Measurements from ENCODE around the gene LRRC75A.
"Not testable (repeated sequence)": the region's sequence is repeated elsewhere in the genome, so short reads cannot be mapped to it uniquely, and the experiment has no call there.

Gene LRRC75A

DNA sequence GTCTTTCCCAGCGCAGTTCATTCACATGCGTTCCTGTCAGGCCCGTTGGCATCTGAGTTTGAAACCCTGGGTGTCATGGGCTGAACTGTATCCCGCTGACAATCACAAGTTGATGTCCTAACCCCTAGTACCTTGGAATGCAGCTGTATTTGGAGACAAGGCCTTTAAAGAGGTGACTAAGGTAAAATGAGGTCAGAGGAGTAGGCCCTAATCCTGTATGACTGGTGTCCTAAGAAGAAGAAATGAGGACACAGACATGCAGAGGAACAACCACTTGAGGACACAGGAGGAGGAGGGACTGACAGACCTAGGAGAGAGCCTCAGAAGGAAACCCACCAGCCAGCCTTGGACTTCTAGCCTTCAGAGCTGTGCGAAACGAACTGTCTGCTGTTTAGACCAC lies 43.5 kb downstream of the LRRC75A start:
- Histone ChIP-seq H3K4me1 (ENCODE audit: insufficient read depth, low read length) (no peaks in the 10 kb centered on the region), H3K36me3 (ENCODE audit: insufficient read depth, low read length) (peaks cover 40% of the 10 kb centered on the region), H3K4me3 (ENCODE audit: low read length) (no peak overlapping the region), H3K9me3 (ENCODE audit: low read length) (no peaks in the 10 kb centered on the region), H3K27me3 (ENCODE audit: insufficient read depth, low read length) (no peaks in the 10 kb centered on the region), H2AFZ (ENCODE audit: low read depth, low read length) (no peak overlapping the region)

DNA sequence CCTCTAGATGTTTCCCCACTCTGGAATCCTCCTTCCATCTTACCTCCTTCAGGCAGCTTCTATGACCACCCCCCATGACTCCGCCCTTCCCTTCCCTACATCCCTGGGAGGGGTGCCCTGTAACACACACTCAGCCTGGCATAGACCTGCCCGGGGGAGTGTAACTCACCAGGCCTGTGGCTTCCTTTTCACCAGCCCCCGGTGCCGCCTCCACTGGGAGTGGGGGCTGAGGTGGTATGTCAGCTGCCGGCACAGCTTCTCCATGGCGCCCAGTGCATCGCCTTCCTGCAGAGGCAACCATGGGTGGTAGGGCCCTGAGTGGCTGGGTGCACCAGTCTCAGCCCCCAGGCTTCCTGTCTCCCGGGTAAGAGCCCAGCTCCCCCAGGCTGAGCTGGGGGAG lies 44.3 kb downstream of the LRRC75A start:
- no peaks in the 10 kb centered on the region for H3K4me1 ChIP-seq (ENCODE audit: insufficient read depth, low read length)
- no peaks in the 10 kb centered on the region for H3K27me3 ChIP-seq (ENCODE audit: insufficient read depth, low read length)
- no peak overlapping the region for H3K4me3 ChIP-seq (ENCODE audit: low read length)
- no peak overlapping the region for H2AFZ ChIP-seq (ENCODE audit: low read depth, low read length)
- no peaks in the 10 kb centered on the region for H3K9me3 ChIP-seq (ENCODE audit: low read length)
- H3K36me3 ChIP-seq (ENCODE audit: insufficient read depth, low read length) = peaks cover 48% of the 10 kb centered on the region

GRCh38 chr17:16446338-16446983 lies 45.5 kb downstream of the LRRC75A start:
- Histone ChIP-seq H3K27me3 (ENCODE audit: insufficient read depth, low read length) (no peaks in the 10 kb centered on the region), H3K4me3 (ENCODE audit: low read length) (no peak overlapping the region), H3K4me1 (ENCODE audit: insufficient read depth, low read length) (peaks cover 3% of the 10 kb centered on the region), H3K9me3 (ENCODE audit: low read length) (no peaks in the 10 kb centered on the region), H3K36me3 (ENCODE audit: insufficient read depth, low read length) (peaks cover 60% of the 10 kb centered on the region), H2AFZ (ENCODE audit: low read depth, low read length) (no peak overlapping the region)

- peaks cover 75% of the 10 kb centered on the region for H3K36me3 ChIP-seq (ENCODE audit: insufficient read depth, low read length)
These were observed 47.6 kb downstream of the LRRC75A start for GRCh38 chr17:16444258-16444886.

DNA sequence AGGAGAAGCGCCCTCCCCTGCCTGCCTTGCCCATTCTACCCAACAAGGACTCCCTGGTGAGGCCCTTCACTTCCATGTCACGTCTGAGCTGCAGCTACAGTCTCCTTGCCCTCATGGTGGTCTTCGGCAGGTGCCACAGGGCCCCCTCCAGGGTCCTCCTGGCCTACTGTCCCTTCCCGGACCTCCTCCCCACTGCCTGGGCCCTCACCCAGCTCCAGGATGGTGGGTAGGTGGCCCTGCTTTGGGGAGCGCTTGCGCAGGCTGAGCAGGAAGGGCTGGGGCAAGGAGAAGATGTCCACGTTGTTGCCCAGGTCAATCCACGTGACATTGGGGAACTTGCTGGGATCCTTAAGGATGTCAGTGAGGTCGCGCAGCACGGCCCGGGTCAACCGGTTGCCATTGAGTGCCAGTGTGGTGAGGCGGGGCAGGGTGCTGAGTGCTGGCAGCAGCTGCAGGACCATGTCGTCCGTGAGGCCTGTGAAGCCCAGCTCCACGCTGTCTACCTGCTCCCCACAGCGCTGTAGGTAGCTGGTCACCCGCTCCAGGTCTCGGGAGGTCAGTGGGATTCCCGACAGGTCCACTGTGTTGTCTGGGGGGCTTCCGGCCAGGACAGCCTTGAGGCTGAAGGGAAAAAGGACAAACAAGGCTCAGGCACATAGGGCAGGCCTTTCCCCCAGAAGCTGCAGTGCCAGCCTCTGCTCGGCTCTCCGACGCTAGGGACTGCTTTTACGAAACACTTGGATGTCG lies 48.3 kb downstream of the LRRC75A start:
- Histone ChIP-seq H3K27me3 (ENCODE audit: insufficient read depth, low read length) (no peaks in the 10 kb centered on the region), H3K4me3 (ENCODE audit: low read length) (no peak overlapping the region), H3K36me3 (ENCODE audit: insufficient read depth, low read length) (peaks cover 72% of the 10 kb centered on the region), H2AFZ (ENCODE audit: low read depth, low read length) (no peak overlapping the region), H3K4me1 (ENCODE audit: insufficient read depth, low read length) (peaks cover 18% of the 10 kb centered on the region), H3K9me3 (ENCODE audit: low read length) (no peaks in the 10 kb centered on the region)

More at GRCh38 chr17:16444258-16444886, 47.6 kb downstream of the LRRC75A start:
- no peaks in the 10 kb centered on the region for H3K27me3 ChIP-seq (ENCODE audit: insufficient read depth, low read length)
- H2AFZ ChIP-seq (ENCODE audit: low read depth, low read length) = no peak overlapping the region
- H3K4me3 ChIP-seq (ENCODE audit: low read length) = no peak overlapping the region
- no peaks in the 10 kb centered on the region for H3K9me3 ChIP-seq (ENCODE audit: low read length)
- peaks cover 18% of the 10 kb centered on the region for H3K4me1 ChIP-seq (ENCODE audit: insufficient read depth, low read length)

DNA sequence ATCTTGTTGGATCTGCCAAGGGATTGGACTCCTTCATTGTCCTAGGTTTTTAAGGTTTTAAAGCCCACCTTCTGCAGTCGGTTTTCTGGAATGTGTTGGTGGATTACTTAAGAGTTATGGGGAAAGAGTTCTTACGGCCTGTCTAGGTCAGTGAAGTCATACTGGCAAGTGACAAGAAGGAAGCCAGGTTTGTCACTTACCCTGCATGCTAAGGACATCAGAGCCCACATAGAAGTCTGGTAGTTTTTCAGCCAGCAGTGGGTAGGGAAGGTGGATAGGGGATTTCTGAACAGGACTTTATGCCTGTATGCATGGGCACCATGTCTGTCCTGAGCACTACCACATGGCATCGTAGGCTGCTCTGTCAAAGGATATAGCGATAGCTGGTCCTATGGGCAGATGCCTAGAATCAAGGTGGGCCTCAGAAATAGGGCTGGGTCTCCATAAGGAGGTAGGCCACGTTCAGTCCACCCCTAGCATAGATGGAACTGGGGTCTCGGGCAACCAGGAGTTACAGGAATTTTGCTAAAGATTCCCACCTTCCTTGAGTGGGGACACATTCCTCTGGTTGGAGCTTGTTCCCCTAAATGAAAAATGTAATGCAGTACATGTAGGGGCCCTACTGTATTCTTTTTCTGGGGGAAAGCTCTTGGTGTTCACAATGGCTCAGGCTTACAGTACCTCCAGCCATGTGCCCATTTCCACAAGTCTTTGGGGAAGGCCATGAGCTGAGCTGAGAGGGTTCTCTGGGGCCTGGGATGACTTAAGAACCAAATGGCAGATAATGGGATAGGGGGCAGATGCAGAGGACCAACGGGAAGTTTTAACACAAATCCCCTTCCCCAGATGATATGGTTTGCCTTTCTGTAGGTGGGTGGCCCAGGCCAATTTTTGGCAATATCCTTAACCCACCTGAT lies 49.1 kb downstream of the LRRC75A start:
- Histone ChIP-seq H3K9me3 (ENCODE audit: low read length) (no peaks in the 10 kb centered on the region), H3K27me3 (ENCODE audit: insufficient read depth, low read length) (no peaks in the 10 kb centered on the region), H3K36me3 (ENCODE audit: insufficient read depth, low read length) (peaks cover 66% of the 10 kb centered on the region), H3K4me3 (ENCODE audit: low read length) (no peak overlapping the region), H2AFZ (ENCODE audit: low read depth, low read length) (no peak overlapping the region), H3K4me1 (ENCODE audit: insufficient read depth, low read length) (peaks cover 24% of the 10 kb centered on the region)

GRCh38 chr17:16442141-16442540 lies 49.9 kb downstream of the LRRC75A start:
- H3K4me3 ChIP-seq (ENCODE audit: low read length) = no peak overlapping the region
- no peaks in the 10 kb centered on the region for H3K9me3 ChIP-seq (ENCODE audit: low read length)
- peaks cover 24% of the 10 kb centered on the region for H3K4me1 ChIP-seq (ENCODE audit: insufficient read depth, low read length)
- peaks cover 60% of the 10 kb centered on the region for H3K36me3 ChIP-seq (ENCODE audit: insufficient read depth, low read length)
- no peaks in the 10 kb centered on the region for H3K27me3 ChIP-seq (ENCODE audit: insufficient read depth, low read length)
- no peak overlapping the region for H2AFZ ChIP-seq (ENCODE audit: low read depth, low read length)

- Histone ChIP-seq H3K4me3 (ENCODE audit: low read length) (no peak overlapping the region), H3K27me3 (ENCODE audit: insufficient read depth, low read length) (peaks cover 2% of the 10 kb centered on the region), H3K9me3 (ENCODE audit: low read length) (no peaks in the 10 kb centered on the region), H3K4me1 (ENCODE audit: insufficient read depth, low read length) (peaks cover 24% of the 10 kb centered on the region), H2AFZ (ENCODE audit: low read depth, low read length) (no peak overlapping the region), H3K36me3 (ENCODE audit: insufficient read depth, low read length) (peaks cover 51% of the 10 kb centered on the region)
These were observed 50.9 kb downstream of the LRRC75A start for GRCh38 chr17:16440901-16441629.

DNA sequence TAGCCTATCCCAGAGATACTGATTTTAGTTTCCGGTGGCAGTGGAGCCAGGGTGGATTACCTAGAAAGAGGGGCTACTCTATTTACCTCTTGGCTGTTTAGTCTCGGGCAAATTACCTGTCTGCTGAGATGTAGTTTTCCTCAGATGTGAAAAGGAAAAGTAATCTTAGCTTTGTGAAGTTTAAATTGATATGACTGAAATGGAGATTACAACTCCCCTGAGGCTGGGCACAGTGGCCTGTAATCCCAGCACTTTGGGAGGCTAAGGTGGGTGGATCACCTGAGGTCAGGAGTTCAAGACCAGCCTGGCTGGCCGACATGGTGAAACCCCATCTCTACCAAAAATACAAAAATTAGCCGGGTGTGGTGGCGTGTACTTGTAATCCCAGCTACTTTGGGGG lies 51.6 kb downstream of the LRRC75A start:
- H3K36me3 ChIP-seq (ENCODE audit: insufficient read depth, low read length) = peaks cover 47% of the 10 kb centered on the region
- H3K4me1 ChIP-seq (ENCODE audit: insufficient read depth, low read length) = peaks cover 24% of the 10 kb centered on the region
- not testable (repeated sequence) for H3K9me3 ChIP-seq (ENCODE audit: low read length); H2AFZ ChIP-seq (ENCODE audit: low read depth, low read length); H3K27me3 ChIP-seq (ENCODE audit: insufficient read depth, low read length)
- H3K4me3 ChIP-seq (ENCODE audit: low read length) = peak overlapping the region; percentile 89

- H3K9me3 ChIP-seq (ENCODE audit: low read length) = no peaks in the 10 kb centered on the region
- peaks cover 46% of the 10 kb centered on the region for H3K36me3 ChIP-seq (ENCODE audit: insufficient read depth, low read length)
- peaks cover 5% of the 10 kb centered on the region for H3K27me3 ChIP-seq (ENCODE audit: insufficient read depth, low read length)
- H3K4me3 ChIP-seq (ENCODE audit: low read length) = peak overlapping the region; percentile 89
- peaks cover 24% of the 10 kb centered on the region for H3K4me1 ChIP-seq (ENCODE audit: insufficient read depth, low read length)
- no peak overlapping the region for H2AFZ ChIP-seq (ENCODE audit: low read depth, low read length)
These were observed 52.1 kb downstream of the LRRC75A start for GRCh38 chr17:16439811-16440351.

- peaks cover 24% of the 10 kb centered on the region for H3K4me1 ChIP-seq (ENCODE audit: insufficient read depth, low read length)
- H3K9me3 ChIP-seq (ENCODE audit: low read length) = no peaks in the 10 kb centered on the region
- no peak overlapping the region for H2AFZ ChIP-seq (ENCODE audit: low read depth, low read length)
- H3K36me3 ChIP-seq (ENCODE audit: insufficient read depth, low read length) = peaks cover 43% of the 10 kb centered on the region
- peaks cover 6% of the 10 kb centered on the region for H3K27me3 ChIP-seq (ENCODE audit: insufficient read depth, low read length)
- peak overlapping the region; percentile 89 for H3K4me3 ChIP-seq (ENCODE audit: low read length)
These were observed 52.6 kb downstream of the LRRC75A start for GRCh38 chr17:16439303-16439791.

Measured in neuron (in vitro differentiated cells).